Measurements from ENCODE around the gene VAMP8.

DNA sequence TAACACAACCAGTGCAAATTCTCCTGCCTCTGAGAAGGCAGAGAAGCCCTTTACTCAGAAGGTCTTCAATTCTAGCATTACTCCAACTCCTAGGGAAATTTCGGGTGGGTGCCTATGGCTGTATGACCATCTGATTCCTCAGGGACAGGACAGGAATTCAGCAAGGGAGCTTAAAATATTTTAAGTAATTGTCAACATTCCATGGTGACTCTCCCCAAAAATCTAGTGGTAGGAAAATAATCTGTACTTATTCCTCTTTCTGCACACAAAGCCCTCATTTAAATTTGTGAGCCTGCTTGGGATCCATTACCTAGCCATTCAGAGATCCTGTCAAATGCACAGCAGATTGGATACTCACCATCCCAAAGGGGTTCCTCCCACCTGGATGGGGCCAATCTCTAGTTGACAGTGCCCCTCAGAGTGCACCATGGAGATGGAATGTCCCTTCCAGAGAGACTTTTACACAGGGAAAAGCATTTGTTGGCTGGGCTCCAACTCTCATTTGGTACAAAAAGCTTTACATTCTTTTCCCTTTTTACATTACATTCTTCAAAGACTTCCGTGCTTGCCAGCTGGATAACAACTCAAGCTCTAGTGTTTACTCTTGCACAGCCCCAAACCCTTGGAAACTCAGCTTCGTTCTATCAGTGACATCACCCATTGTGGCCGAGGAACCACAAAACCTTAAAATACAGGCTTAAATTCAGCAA, 28.2 kb downstream of the VAMP8 start:
- TF ChIP-seq GATA3 (IDR thresholded peaks at IDR 0.05; ENCODE audit: low read depth, low read length) (no peak), GATA2 (IDR thresholded peaks at IDR 0.05; ENCODE audit: low read depth, low read length) (no peak)
